GM23338 (cell line): ENCODE results near the gene FANCC. TPM values are rescaled to one million over a fixed set of nuclear protein-coding genes. Genes with fewer than 3 reads are reported as not detected.

Source experiments
- ATAC-seq: fragments of 200-7000 bp; cut with Tn5 transposase; 3 replicates; pipeline ENCODE4 v1.9.1; 2020
- DNase-seq: peaks from one replicate; pipeline ENCODE4 v3.0.0-alpha.2; 2015; ENCODE audit warnings: low spot score
- H2AFZ ChIP-seq: fragments of 200-600 bp; sonication (generic); 2 replicates; pipeline ENCODE4 v1.8.0; 2016; ENCODE audit warnings: antibody characterized with exemption, mild to moderate bottlenecking, moderate library complexity
- H3F3A ChIP-seq: fragments of 200-600 bp; sonication (generic); replicated peaks from 2 replicates; pipeline ENCODE4 v1.8.0; 2017; ENCODE audit warnings: antibody characterized with exemption, mixed run types, low read depth
- H3K27ac ChIP-seq: fragments of 200-600 bp; sonication (generic); 2 replicates; pipeline ENCODE4 v1.6.1; 2016; ENCODE audit warnings: low read depth
- H3K27me3 ChIP-seq: fragments of 200-600 bp; sonication (generic); 2 replicates; pipeline ENCODE4 v1.8.0; 2016; ENCODE audit warnings: mild to moderate bottlenecking, mixed run types, moderate library complexity; ENCODE audit not compliant: insufficient read depth
- H3K36me3 ChIP-seq: fragments of 200-600 bp; sonication (generic); 2 replicates; pipeline ENCODE4 v1.8.0; 2016; ENCODE audit warnings: mild to moderate bottlenecking; ENCODE audit not compliant: insufficient read depth
- H3K4me1 ChIP-seq: fragments of 200-600 bp; sonication (generic); 2 replicates; pipeline ENCODE4 v1.8.0; 2016; ENCODE audit warnings: mild to moderate bottlenecking, moderate library complexity; ENCODE audit not compliant: insufficient read depth
- H3K4me2 ChIP-seq: fragments of 200-600 bp; sonication (generic); 2 replicates; pipeline ENCODE4 v1.7.1; 2017; ENCODE audit warnings: mixed run types
- H3K4me3 ChIP-seq: fragments of 200-600 bp; sonication (generic); 2 replicates; pipeline ENCODE4 v1.6.1; 2016; ENCODE audit warnings: mixed run types
- H3K79me2 ChIP-seq: fragments of 200-600 bp; sonication (generic); replicated peaks from 2 replicates; pipeline ENCODE4 v1.8.0; 2017; ENCODE audit warnings: mild to moderate bottlenecking; ENCODE audit not compliant: insufficient read depth
- H3K9me2 ChIP-seq: fragments of 200-600 bp; sonication (generic); 2 replicates; pipeline ENCODE4 v1.8.0; 2017; ENCODE audit not compliant: insufficient read depth
- H4K20me1 ChIP-seq: fragments of 200-600 bp; sonication (generic); replicated peaks from 2 replicates; pipeline ENCODE4 v1.8.0; 2017; ENCODE audit warnings: mild to moderate bottlenecking; ENCODE audit not compliant: insufficient read depth
- H3K27ac Mint-ChIP-seq: 2 replicates; pipeline ENCODE4 v1.8.0; 2020; ENCODE audit warnings: inconsistent platforms, mild to moderate bottlenecking, moderate library complexity, mixed read lengths
- H3K27me3 Mint-ChIP-seq: 3 replicates; pipeline ENCODE4 v1.8.0; 2022; ENCODE audit warnings: low read depth, mild to moderate bottlenecking, moderate library complexity, mixed read lengths, inconsistent platforms; ENCODE audit not compliant: insufficient read depth, poor library complexity
- H3K36me3 Mint-ChIP-seq: 3 replicates; pipeline ENCODE4 v1.8.0; 2021; ENCODE audit warnings: low read depth, mild to moderate bottlenecking, inconsistent platforms, moderate library complexity, mixed read lengths
- H3K4me1 Mint-ChIP-seq: 3 replicates; pipeline ENCODE4 v1.8.0; 2020; ENCODE audit warnings: mild to moderate bottlenecking, inconsistent platforms, mixed read lengths
- H3K4me3 Mint-ChIP-seq: 3 replicates; pipeline ENCODE4 v1.8.0; 2021; ENCODE audit warnings: moderate library complexity, mild to moderate bottlenecking, inconsistent platforms, mixed read lengths
- H3K9me3 Mint-ChIP-seq: 3 replicates; pipeline ENCODE4 v1.8.0; 2020; ENCODE audit warnings: moderate library complexity, mild to moderate bottlenecking, inconsistent platforms, mixed read lengths
- CREB1 ChIP-seq: fragments of 250-450 bp; sonication (Bioruptor Pico); IDR thresholded peaks from 2 replicates; pipeline ENCODE4 v1.5.0; 2020; ENCODE audit warnings: low read depth, mild to moderate bottlenecking, moderate library complexity
- EZH2 ChIP-seq: fragments of 200-600 bp; sonication (generic); IDR thresholded peaks from one replicate; pipeline ENCODE4 v1.8.0; 2017; ENCODE audit warnings: antibody characterized with exemption, mild to moderate bottlenecking, low read depth; ENCODE audit not compliant: unreplicated experiment
- JUNB ChIP-seq: IDR thresholded peaks from one replicate; pipeline ENCODE4 v1.6.1; 2016; ENCODE audit warnings: antibody characterized with exemption; ENCODE audit not compliant: unreplicated experiment
- NANOG ChIP-seq: IDR thresholded peaks from 2 replicates; pipeline ENCODE4 v1.6.1; 2016; ENCODE audit warnings: antibody characterized with exemption, borderline replicate concordance
- POLR2AphosphoS5 ChIP-seq: IDR thresholded peaks from 2 replicates; pipeline ENCODE4 v1.6.1; 2016; ENCODE audit warnings: antibody characterized with exemption, low read depth
- STAT1 ChIP-seq: IDR thresholded peaks from one replicate; pipeline ENCODE4 v1.6.1; 2016; ENCODE audit warnings: antibody characterized with exemption; ENCODE audit not compliant: unreplicated experiment
- ZNF114 ChIP-seq: fragments of 250-450 bp; sonication (Bioruptor Pico); IDR thresholded peaks from 2 replicates; pipeline ENCODE4 v1.5.0; 2020; ENCODE audit warnings: mild to moderate bottlenecking, moderate library complexity
- ZNF331 ChIP-seq: fragments of 250-450 bp; sonication (Bioruptor Pico); IDR thresholded peaks from 2 replicates; pipeline ENCODE4 v1.5.0; 2020; ENCODE audit warnings: low read depth, mild to moderate bottlenecking, moderate library complexity
- polyA plus RNA-seq: library from polyadenylated mRNA; unstranded; fragments of >200 nt; fragmentation: Nextera tagmentation; extraction: Ambion mirVana; gene quantifications from 2 replicates; pipeline ENCODE4 v1.2.1, GENCODE V29; 2016
- total RNA-seq: library from RNA; depleted of rRNA; stranded (reverse); fragments of >200 nt; shearing (Covaris generic); gene quantifications from 2 replicates; pipeline ENCODE4 v1.2.3, GENCODE V29; 2014
- TF ChIP-seq, protein P1 (sequence below): IDR thresholded peaks from 2 replicates; pipeline ENCODE4 v1.6.1; 2016; ENCODE audit warnings: antibody characterized with exemption
- TF ChIP-seq, protein P2 (sequence below): fragments of 250-450 bp; sonication (Bioruptor Pico); IDR thresholded peaks from 2 replicates; pipeline ENCODE4 v1.5.0; 2020; ENCODE audit warnings: mild to moderate bottlenecking, moderate library complexity
- TF ChIP-seq, protein P3 (sequence below): IDR thresholded peaks from one replicate; pipeline ENCODE4 v1.6.1; 2018; ENCODE audit warnings: antibody characterized with exemption; ENCODE audit not compliant: unreplicated experiment

The FANCC gene
- total and polyA plus RNA-seq, 2 experiments from 2014 or later, result 7.8 to 18.1 TPM

DNA sequence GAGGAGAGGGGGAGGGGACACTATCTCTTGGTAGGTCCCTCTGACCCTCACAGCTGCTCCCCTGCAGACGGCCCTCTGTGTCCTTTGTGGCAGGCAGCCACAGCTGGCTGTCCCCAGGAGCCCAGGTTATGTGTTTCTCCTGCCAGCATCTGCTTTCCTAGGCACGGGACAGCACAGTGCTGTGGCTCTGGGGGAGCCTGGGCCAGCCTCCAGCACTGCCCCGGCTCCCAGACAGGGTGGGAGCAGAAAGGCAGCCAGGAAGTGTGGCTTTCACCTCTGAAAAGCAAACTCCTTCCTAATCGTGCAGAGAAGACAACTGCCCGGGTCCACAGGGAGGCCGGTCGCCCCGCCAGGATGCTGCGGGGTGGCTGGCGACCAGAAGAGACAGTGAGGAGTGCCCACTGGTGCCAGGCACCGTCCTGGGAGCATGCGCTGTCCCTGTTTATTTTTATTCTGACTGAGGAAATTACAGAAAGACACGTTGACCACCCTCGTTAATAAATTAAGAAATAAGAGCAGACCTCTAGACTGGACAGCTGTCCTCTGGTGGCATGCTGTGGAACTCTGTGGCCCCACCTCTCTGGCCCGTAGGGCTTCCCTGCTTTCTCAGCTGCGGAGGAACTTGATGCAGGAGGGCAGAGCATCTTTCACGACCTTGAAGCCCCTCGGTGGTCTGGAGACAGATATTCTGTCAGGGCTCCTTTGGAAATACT, 240.3 kb downstream of the FANCC start:
- no peak overlapping the region for H3K27ac ChIP-seq
- Mint-ChIP-seq H3K27me3 (peaks cover 8% of the 10 kb centered on the region), H3K9me3 (no peaks in the 10 kb centered on the region), H3K4me3 (no peak overlapping the region), H3K4me1 (peaks cover 35% of the 10 kb centered on the region), H3K27ac (no peak overlapping the region; the same call in 1 of the 2 replicates), H3K36me3 (no peaks in the 10 kb centered on the region)
- no peaks in the 10 kb centered on the region for H3F3A ChIP-seq
- no peaks in the 10 kb centered on the region for H3K9me2 ChIP-seq
- no peaks in the 10 kb centered on the region; the same call in 1 of the 2 replicates for H4K20me1 ChIP-seq
- H3K36me3 ChIP-seq, result no peaks in the 10 kb centered on the region
- ATAC-seq, result no peak
- TF ChIP-seq CREB1 (CRISPR knock-in tag) (no peak), POLR2AphosphoS5 (no peak), JUNB (no peak), STAT1 (no peak), ZNF331 (CRISPR knock-in tag) (no peak)
- TF ChIP-seq, protein P1, sequence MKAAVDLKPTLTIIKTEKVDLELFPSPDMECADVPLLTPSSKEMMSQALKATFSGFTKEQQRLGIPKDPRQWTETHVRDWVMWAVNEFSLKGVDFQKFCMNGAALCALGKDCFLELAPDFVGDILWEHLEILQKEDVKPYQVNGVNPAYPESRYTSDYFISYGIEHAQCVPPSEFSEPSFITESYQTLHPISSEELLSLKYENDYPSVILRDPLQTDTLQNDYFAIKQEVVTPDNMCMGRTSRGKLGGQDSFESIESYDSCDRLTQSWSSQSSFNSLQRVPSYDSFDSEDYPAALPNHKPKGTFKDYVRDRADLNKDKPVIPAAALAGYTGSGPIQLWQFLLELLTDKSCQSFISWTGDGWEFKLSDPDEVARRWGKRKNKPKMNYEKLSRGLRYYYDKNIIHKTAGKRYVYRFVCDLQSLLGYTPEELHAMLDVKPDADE, result no peak
- H2AFZ ChIP-seq, result no peak overlapping the region
- no peaks in the 10 kb centered on the region for H3K27me3 ChIP-seq
- H3K4me2 ChIP-seq, result no peak overlapping the region
- no peak overlapping the region for H3K4me3 ChIP-seq
- 0 out of 2 replicates have a peak, but pooled peaks cover 8% of the 10 kb centered on the region for H3K4me1 ChIP-seq
- DNase-seq, result no peak
- H3K79me2 ChIP-seq, result no peaks in the 10 kb centered on the region

DNA sequence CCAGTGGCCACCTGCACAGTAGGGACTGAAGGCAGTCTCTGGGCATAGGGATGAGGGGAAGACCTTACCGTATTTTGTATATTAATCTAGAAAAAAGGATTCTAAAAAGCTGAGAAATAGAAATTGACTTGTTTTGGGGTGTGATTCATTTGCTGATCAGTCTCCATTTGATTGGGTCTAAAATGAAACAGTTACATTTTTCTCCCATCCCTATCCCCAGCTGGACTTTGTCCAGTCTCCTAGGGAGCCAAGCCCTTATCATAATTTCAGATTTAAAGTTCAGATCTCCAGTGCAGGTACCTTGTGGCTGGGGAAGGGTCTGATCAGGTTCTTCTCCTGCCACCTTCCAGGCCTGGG, 240.8 kb downstream of the FANCC start:
- Mint-ChIP-seq H3K36me3 (no peaks in the 10 kb centered on the region), H3K27ac (no peak overlapping the region), H3K9me3 (no peaks in the 10 kb centered on the region), H3K4me1 (peaks cover 35% of the 10 kb centered on the region), H3K27me3 (peaks cover 8% of the 10 kb centered on the region), H3K4me3 (no peak overlapping the region)
- H3K27me3 ChIP-seq, result no peaks in the 10 kb centered on the region
- no peaks in the 10 kb centered on the region for H3F3A ChIP-seq
- DNase-seq, result no peak
- no peaks in the 10 kb centered on the region for H3K9me2 ChIP-seq
- no peak overlapping the region for H2AFZ ChIP-seq
- no peak overlapping the region for H3K4me3 ChIP-seq
- no peak for ATAC-seq
- H3K79me2 ChIP-seq, result no peaks in the 10 kb centered on the region
- H3K36me3 ChIP-seq, result no peaks in the 10 kb centered on the region
- no peak overlapping the region for H3K27ac ChIP-seq
- H4K20me1 ChIP-seq, result no peaks in the 10 kb centered on the region; the same call in 1 of the 2 replicates
- H3K4me2 ChIP-seq, result no peak overlapping the region
- 0 out of 2 replicates have a peak, but pooled peaks cover 8% of the 10 kb centered on the region for H3K4me1 ChIP-seq
- TF ChIP-seq, protein P2, sequence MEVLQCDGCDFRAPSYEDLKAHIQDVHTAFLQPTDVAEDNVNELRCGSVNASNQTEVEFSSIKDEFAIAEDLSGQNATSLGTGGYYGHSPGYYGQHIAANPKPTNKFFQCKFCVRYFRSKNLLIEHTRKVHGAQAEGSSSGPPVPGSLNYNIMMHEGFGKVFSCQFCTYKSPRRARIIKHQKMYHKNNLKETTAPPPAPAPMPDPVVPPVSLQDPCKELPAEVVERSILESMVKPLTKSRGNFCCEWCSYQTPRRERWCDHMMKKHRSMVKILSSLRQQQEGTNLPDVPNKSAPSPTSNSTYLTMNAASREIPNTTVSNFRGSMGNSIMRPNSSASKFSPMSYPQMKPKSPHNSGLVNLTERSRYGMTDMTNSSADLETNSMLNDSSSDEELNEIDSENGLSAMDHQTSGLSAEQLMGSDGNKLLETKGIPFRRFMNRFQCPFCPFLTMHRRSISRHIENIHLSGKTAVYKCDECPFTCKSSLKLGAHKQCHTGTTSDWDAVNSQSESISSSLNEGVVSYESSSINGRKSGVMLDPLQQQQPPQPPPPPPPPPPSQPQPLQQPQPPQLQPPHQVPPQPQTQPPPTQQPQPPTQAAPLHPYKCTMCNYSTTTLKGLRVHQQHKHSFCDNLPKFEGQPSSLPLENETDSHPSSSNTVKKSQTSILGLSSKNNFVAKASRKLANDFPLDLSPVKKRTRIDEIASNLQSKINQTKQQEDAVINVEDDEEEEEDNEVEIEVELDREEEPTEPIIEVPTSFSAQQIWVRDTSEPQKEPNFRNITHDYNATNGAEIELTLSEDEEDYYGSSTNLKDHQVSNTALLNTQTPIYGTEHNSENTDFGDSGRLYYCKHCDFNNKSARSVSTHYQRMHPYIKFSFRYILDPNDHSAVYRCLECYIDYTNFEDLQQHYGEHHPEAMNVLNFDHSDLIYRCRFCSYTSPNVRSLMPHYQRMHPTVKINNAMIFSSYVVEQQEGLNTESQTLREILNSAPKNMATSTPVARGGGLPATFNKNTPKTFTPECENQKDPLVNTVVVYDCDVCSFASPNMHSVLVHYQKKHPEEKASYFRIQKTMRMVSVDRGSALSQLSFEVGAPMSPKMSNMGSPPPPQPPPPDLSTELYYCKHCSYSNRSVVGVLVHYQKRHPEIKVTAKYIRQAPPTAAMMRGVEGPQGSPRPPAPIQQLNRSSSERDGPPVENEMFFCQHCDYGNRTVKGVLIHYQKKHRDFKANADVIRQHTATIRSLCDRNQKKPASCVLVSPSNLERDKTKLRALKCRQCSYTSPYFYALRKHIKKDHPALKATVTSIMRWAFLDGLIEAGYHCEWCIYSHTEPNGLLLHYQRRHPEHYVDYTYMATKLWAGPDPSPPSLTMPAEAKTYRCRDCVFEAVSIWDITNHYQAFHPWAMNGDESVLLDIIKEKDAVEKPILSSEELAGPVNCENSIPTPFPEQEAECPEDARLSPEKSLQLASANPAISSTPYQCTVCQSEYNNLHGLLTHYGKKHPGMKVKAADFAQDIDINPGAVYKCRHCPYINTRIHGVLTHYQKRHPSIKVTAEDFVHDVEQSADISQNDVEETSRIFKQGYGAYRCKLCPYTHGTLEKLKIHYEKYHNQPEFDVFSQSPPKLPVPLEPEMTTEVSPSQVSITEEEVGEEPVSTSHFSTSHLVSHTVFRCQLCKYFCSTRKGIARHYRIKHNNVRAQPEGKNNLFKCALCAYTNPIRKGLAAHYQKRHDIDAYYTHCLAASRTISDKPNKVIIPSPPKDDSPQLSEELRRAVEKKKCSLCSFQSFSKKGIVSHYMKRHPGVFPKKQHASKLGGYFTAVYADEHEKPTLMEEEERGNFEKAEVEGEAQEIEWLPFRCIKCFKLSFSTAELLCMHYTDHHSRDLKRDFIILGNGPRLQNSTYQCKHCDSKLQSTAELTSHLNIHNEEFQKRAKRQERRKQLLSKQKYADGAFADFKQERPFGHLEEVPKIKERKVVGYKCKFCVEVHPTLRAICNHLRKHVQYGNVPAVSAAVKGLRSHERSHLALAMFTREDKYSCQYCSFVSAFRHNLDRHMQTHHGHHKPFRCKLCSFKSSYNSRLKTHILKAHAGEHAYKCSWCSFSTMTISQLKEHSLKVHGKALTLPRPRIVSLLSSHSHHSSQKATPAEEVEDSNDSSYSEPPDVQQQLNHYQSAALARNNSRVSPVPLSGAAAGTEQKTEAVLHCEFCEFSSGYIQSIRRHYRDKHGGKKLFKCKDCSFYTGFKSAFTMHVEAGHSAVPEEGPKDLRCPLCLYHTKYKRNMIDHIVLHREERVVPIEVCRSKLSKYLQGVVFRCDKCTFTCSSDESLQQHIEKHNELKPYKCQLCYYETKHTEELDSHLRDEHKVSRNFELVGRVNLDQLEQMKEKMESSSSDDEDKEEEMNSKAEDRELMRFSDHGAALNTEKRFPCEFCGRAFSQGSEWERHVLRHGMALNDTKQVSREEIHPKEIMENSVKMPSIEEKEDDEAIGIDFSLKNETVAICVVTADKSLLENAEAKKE (CRISPR knock-in tag), result no peak
- TF ChIP-seq NANOG (no peak), CREB1 (CRISPR knock-in tag) (no peak), POLR2AphosphoS5 (no peak), EZH2 (no peak), ZNF331 (CRISPR knock-in tag) (no peak), ZNF114 (CRISPR knock-in tag) (no peak), STAT1 (no peak)
- TF ChIP-seq, protein P3, sequence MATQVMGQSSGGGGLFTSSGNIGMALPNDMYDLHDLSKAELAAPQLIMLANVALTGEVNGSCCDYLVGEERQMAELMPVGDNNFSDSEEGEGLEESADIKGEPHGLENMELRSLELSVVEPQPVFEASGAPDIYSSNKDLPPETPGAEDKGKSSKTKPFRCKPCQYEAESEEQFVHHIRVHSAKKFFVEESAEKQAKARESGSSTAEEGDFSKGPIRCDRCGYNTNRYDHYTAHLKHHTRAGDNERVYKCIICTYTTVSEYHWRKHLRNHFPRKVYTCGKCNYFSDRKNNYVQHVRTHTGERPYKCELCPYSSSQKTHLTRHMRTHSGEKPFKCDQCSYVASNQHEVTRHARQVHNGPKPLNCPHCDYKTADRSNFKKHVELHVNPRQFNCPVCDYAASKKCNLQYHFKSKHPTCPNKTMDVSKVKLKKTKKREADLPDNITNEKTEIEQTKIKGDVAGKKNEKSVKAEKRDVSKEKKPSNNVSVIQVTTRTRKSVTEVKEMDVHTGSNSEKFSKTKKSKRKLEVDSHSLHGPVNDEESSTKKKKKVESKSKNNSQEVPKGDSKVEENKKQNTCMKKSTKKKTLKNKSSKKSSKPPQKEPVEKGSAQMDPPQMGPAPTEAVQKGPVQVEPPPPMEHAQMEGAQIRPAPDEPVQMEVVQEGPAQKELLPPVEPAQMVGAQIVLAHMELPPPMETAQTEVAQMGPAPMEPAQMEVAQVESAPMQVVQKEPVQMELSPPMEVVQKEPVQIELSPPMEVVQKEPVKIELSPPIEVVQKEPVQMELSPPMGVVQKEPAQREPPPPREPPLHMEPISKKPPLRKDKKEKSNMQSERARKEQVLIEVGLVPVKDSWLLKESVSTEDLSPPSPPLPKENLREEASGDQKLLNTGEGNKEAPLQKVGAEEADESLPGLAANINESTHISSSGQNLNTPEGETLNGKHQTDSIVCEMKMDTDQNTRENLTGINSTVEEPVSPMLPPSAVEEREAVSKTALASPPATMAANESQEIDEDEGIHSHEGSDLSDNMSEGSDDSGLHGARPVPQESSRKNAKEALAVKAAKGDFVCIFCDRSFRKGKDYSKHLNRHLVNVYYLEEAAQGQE, result no peak
